DND-41 (cell line): Measurements from ENCODE around the gene ZNF18.

Experiments used
- CTCF ChIP-seq: IDR thresholded peaks from 2 replicates; pipeline ENCODE4 v1.5.1; 2012; ENCODE audit warnings: borderline replicate concordance, low read length, moderate library complexity, mild to moderate bottlenecking; ENCODE audit not compliant: poor library complexity, severe bottlenecking; ENCODE audit errors: extremely low read depth
- EZH2 ChIP-seq: IDR thresholded peaks from 3 replicates; pipeline ENCODE4 v1.6.1; 2012; ENCODE audit warnings: borderline replicate concordance, low read depth, mild to moderate bottlenecking, moderate library complexity, low read length, inconsistent platforms; ENCODE audit not compliant: severe bottlenecking

DNA sequence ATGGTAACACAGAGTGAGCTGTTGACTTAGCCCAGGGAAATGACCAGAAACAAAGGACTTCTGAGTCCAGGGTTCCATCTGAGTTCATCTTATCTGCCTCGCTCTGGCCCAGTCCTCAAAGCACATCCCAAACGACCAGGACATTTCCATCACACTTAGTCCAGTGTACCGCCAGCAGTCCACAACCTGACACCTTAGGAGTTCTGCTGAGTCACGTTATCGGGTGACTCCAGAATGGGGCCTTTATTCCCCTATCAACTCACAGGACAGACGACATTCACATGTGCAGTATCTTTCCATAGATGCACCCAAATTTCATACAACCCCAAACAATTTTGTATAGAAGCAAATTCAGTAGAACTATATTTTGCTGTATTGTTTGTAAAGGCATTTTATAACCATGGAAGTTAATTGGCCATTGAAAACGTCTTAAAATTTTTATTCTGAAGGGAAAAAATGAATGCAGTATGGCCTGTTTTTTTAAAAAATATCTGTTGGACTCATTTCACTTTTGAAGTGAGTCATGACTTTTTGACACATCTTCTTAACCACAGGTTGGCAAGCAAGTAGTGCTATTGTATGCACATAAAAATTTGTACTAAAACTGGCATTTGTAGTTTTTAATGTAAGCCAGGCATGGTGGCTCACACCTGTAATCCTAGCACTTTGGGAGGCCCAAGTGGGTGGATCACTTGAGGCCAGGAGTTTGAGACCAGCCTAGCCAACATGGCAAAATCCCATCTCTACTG, 46.3 kb downstream of the ZNF18 start:
- TF ChIP-seq CTCF, result no peak
- no peak for TF ChIP-seq EZH2
